H9 (cell line): ENCODE data around the gene FADS2. TPM values are rescaled to one million over a fixed set of nuclear protein-coding genes. Genes with fewer than 3 reads are reported as not detected.

Source experiments
- DNase-seq: peaks from one replicate; pipeline ENCODE4 v3.0.0-alpha.2; 2017
- H2AFZ ChIP-seq: one replicate; pipeline ENCODE4 v1.6.1; 2013; ENCODE audit warnings: mild to moderate bottlenecking, low read length, control low read depth, moderate library complexity
- H2AK5ac ChIP-seq: 2 replicates; pipeline ENCODE4 v1.6.1; 2013; ENCODE audit warnings: low read length, control low read depth, mixed read lengths; ENCODE audit not compliant: insufficient read length
- H2BK120ac ChIP-seq: one replicate; pipeline ENCODE4 v1.6.1; 2013; ENCODE audit warnings: low read depth, mild to moderate bottlenecking, low read length, control low read depth, inconsistent platforms; ENCODE audit not compliant: poor library complexity, severe bottlenecking
- H2BK12ac ChIP-seq: 2 replicates; pipeline ENCODE4 v1.6.1; 2013; ENCODE audit warnings: low read length, control low read depth, mixed read lengths, low read depth; ENCODE audit not compliant: insufficient read length
- H2BK15ac ChIP-seq: 2 replicates; pipeline ENCODE4 v1.6.1; 2013; ENCODE audit warnings: low read depth, low read length, control low read depth
- H2BK20ac ChIP-seq: one replicate; pipeline ENCODE4 v1.6.1; 2013; ENCODE audit warnings: low read depth, mild to moderate bottlenecking, low read length, control low read depth, inconsistent platforms; ENCODE audit not compliant: poor library complexity, severe bottlenecking
- H2BK5ac ChIP-seq: 2 replicates; pipeline ENCODE4 v1.6.1; 2013; ENCODE audit warnings: low read length, control low read depth, mixed read lengths; ENCODE audit not compliant: insufficient read length
- H3K14ac ChIP-seq: 2 replicates; pipeline ENCODE4 v1.6.1; 2013; ENCODE audit warnings: low read length, control low read depth; ENCODE audit not compliant: insufficient read depth
- H3K18ac ChIP-seq: 2 replicates; pipeline ENCODE4 v1.6.1; 2013; ENCODE audit warnings: low read depth, mild to moderate bottlenecking, mixed read lengths, low read length, control low read depth; ENCODE audit not compliant: insufficient read length
- H3K23ac ChIP-seq: 2 replicates; pipeline ENCODE4 v1.6.1; 2013; ENCODE audit warnings: low read length, control low read depth, mixed read lengths, low read depth; ENCODE audit not compliant: insufficient read length
- H3K23me2 ChIP-seq: 2 replicates; pipeline ENCODE4 v1.6.1; 2013; ENCODE audit warnings: low read depth, mild to moderate bottlenecking, mixed read lengths, low read length, control low read depth; ENCODE audit not compliant: insufficient read length, poor library complexity, severe bottlenecking
- H3K27ac ChIP-seq: 2 replicates; pipeline ENCODE4 v1.5.1; 2013; ENCODE audit warnings: low read length, control low read depth, mixed read lengths, low read depth; ENCODE audit not compliant: insufficient read length
- H3K27me3 ChIP-seq: 2 replicates; pipeline ENCODE4 v1.6.1; 2013; ENCODE audit warnings: low read length, control low read depth, inconsistent platforms; ENCODE audit not compliant: insufficient read depth
- H3K4ac ChIP-seq: 2 replicates; pipeline ENCODE4 v1.6.1; 2013; ENCODE audit warnings: low read depth, mild to moderate bottlenecking, control low read depth, inconsistent platforms, low read length, moderate library complexity
- H3K4me1 ChIP-seq: 2 replicates; pipeline ENCODE4 v1.6.1; 2013; ENCODE audit warnings: low read length, control low read depth, inconsistent platforms; ENCODE audit not compliant: insufficient read depth
- H3K4me2 ChIP-seq: 2 replicates; pipeline ENCODE4 v1.6.1; 2013; ENCODE audit warnings: low read length, control low read depth, mixed read lengths; ENCODE audit not compliant: insufficient read length, insufficient read depth
- H3K56ac ChIP-seq: 2 replicates; pipeline ENCODE4 v1.6.1; 2013; ENCODE audit warnings: low read depth, mild to moderate bottlenecking, mixed read lengths, low read length, control low read depth; ENCODE audit not compliant: insufficient read length
- H3K79me1 ChIP-seq: 2 replicates; pipeline ENCODE4 v1.6.1; 2013; ENCODE audit warnings: low read depth, mild to moderate bottlenecking, moderate library complexity, low read length, control low read depth, inconsistent platforms; ENCODE audit not compliant: insufficient read depth, poor library complexity, severe bottlenecking
- H3K79me2 ChIP-seq: 2 replicates; pipeline ENCODE4 v1.6.1; 2013; ENCODE audit warnings: low read length, control low read depth, inconsistent platforms; ENCODE audit not compliant: insufficient read depth
- H3K9ac ChIP-seq: 2 replicates; pipeline ENCODE4 v1.6.1; 2013; ENCODE audit warnings: low read length, control low read depth, mixed read lengths; ENCODE audit not compliant: insufficient read length; ENCODE audit errors: extremely low read depth
- H3K9me3 ChIP-seq: one replicate; pipeline ENCODE4 v1.6.1; 2013; ENCODE audit warnings: low read depth, low read length, inconsistent platforms; ENCODE audit not compliant: control insufficient read depth
- H3T11ph ChIP-seq: one replicate; pipeline ENCODE4 v1.6.1; 2013; ENCODE audit warnings: mild to moderate bottlenecking, low read length, control low read depth, inconsistent platforms
- H4K20me1 ChIP-seq: one replicate; pipeline ENCODE4 v1.6.1; 2013; ENCODE audit not compliant: control insufficient read depth, insufficient read length, insufficient read depth
- H4K5ac ChIP-seq: 2 replicates; pipeline ENCODE4 v1.6.1; 2013; ENCODE audit warnings: low read depth, mild to moderate bottlenecking, mixed read lengths, low read length, control low read depth; ENCODE audit not compliant: insufficient read length
- H4K8ac ChIP-seq: replicated peaks from 2 replicates; pipeline ENCODE4 v1.6.1; 2013; ENCODE audit warnings: low read length, control low read depth, mixed read lengths, low read depth; ENCODE audit not compliant: insufficient read length
- H4K91ac ChIP-seq: 2 replicates; pipeline ENCODE4 v1.6.1; 2013; ENCODE audit warnings: low read depth, mild to moderate bottlenecking, moderate library complexity, mixed read lengths, low read length, control low read depth; ENCODE audit not compliant: insufficient read length
- H3K27ac Mint-ChIP-seq, 3 experiments: 2 replicates in 2 of 3; 3 replicates in 1 of 3; pipeline ENCODE4 v1.8.0; 2020 to 2021; ENCODE audit warnings: mixed read lengths in 3 of 3, mild to moderate bottlenecking in 1 of 3, moderate library complexity in 1 of 3
- H3K27me3 Mint-ChIP-seq: 2 replicates; pipeline ENCODE4 v1.8.0; 2021; ENCODE audit warnings: low read depth, mild to moderate bottlenecking, moderate library complexity, mixed read lengths
- H3K36me3 Mint-ChIP-seq, 3 experiments: 2 replicates in 2 of 3; 3 replicates in 1 of 3; pipeline ENCODE4 v1.8.0; 2020 to 2021; ENCODE audit warnings: low read depth in 3 of 3, mixed read lengths in 3 of 3; ENCODE audit not compliant: insufficient read depth in 1 of 3
- H3K4me1 Mint-ChIP-seq, 2 experiments: 2 replicates each; pipeline ENCODE4 v1.8.0; 2020; ENCODE audit warnings: mixed read lengths in 2 of 2
- H3K4me3 Mint-ChIP-seq, 2 experiments: 2 replicates in 1 of 2; 3 replicates in 1 of 2; pipeline ENCODE4 v1.8.0; 2020 to 2021; ENCODE audit warnings: mild to moderate bottlenecking in 2 of 2, mixed read lengths in 2 of 2, moderate library complexity in 1 of 2
- H3K9me3 Mint-ChIP-seq, 2 experiments: 2 replicates in 1 of 2; 3 replicates in 1 of 2; pipeline ENCODE4 v1.8.0; 2020; ENCODE audit warnings: mild to moderate bottlenecking in 2 of 2, mixed read lengths in 2 of 2, moderate library complexity in 1 of 2
- WGBS: extraction: QIAGEN DNeasy Blood & Tissue Kit; methylation state at CpG from one replicate; pipeline ENCODE4 v1.1.7; 2013; ENCODE audit warnings: missing lambda C conversion rate, low lambda C conversion rate, mixed read lengths; ENCODE audit not compliant: insufficient read length; ENCODE audit errors: extremely low coverage; 5-methylcytosine and 5-hydroxymethylcytosine counted together
- total RNA-seq: library from RNA; stranded (reverse); gene quantifications from 2 replicates; pipeline ENCODE4 v1.2.1, GENCODE V29; 2021
- TF ChIP-seq, protein P1 (sequence below): fragments of 200-600 bp; sonication (generic); conservative IDR thresholded peaks from 3 replicates; pipeline ENCODE4 v1.8.0; 2021; ENCODE audit warnings: antibody characterized with exemption, mild to moderate bottlenecking

The FADS2 gene
- total RNA-seq, 1 experiment from 2014 or later, result 322 TPM

DNA sequence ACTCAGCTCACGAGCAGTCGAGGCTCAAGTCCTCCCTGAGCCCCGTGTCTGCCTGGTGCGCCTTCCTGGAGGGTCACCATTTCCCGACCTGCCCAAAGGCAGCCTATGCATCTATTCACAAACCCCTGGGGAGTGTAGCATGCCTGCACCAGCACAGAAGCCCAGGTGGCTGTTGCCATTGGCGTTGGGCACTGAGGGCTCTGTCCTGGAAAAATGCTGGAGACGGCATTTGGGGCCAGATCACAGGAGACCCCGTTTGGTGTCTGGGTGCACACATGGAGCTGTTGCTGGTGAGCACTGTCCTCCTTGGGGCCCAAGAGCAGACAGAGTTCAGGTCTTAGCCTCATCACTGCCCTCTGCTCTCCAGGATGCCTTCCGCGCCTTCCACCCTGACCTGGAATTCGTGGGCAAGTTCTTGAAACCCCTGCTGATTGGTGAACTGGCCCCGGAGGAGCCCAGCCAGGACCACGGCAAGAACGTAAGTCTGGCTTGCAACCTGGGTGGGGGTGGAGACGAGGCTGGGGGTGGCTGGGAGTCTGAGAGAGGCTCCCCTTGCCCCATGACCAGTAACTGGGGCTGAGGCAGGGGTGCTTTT, 9.4 kb downstream of the FADS2 start:
- TF ChIP-seq, protein P1, sequence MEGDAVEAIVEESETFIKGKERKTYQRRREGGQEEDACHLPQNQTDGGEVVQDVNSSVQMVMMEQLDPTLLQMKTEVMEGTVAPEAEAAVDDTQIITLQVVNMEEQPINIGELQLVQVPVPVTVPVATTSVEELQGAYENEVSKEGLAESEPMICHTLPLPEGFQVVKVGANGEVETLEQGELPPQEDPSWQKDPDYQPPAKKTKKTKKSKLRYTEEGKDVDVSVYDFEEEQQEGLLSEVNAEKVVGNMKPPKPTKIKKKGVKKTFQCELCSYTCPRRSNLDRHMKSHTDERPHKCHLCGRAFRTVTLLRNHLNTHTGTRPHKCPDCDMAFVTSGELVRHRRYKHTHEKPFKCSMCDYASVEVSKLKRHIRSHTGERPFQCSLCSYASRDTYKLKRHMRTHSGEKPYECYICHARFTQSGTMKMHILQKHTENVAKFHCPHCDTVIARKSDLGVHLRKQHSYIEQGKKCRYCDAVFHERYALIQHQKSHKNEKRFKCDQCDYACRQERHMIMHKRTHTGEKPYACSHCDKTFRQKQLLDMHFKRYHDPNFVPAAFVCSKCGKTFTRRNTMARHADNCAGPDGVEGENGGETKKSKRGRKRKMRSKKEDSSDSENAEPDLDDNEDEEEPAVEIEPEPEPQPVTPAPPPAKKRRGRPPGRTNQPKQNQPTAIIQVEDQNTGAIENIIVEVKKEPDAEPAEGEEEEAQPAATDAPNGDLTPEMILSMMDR, result no peak
- Histone ChIP-seq H3T11ph (no peak overlapping the region), H3K4ac (no peak overlapping the region), H2BK120ac (no peak overlapping the region), H3K4me1 (peaks cover 8% of the 10 kb centered on the region; the same call in 1 of the 2 replicates), H3K27me3 (no peaks in the 10 kb centered on the region), H4K5ac (no peak overlapping the region), H4K20me1 (peaks cover 3% of the 10 kb centered on the region), H3K79me2 (peaks cover 3% of the 10 kb centered on the region; the same call in 1 of the 2 replicates), H3K23me2 (no peaks in the 10 kb centered on the region), H3K9me3 (no peaks in the 10 kb centered on the region), H2BK5ac (no peak overlapping the region), H3K79me1 (peaks cover 2% of the 10 kb centered on the region), H2BK20ac (no peak overlapping the region), H3K9ac (no peak overlapping the region), H3K56ac (no peak overlapping the region), H2BK12ac (no peak overlapping the region), H3K4me2 (no peak overlapping the region), H2BK15ac (no peak overlapping the region), H4K91ac (no peak overlapping the region), H2AFZ (no peak overlapping the region), H3K14ac (no peak overlapping the region), H4K8ac (no peak overlapping the region), H3K23ac (no peak overlapping the region), H2AK5ac (no peak overlapping the region), H3K18ac (peak overlapping the region; percentile 16), H3K27ac (no peak overlapping the region)
- WGBS, result no CpG with 5 or more reads among the region's 15 CpGs
- H3K36me3 Mint-ChIP-seq, result peaks cover 54 to 76% (median 74%) of the 10 kb centered on the region in 3 experiments
- no peak for DNase-seq
- H3K4me3 Mint-ChIP-seq, result no peak overlapping the region
- H3K9me3 Mint-ChIP-seq, result no peaks in the 10 kb centered on the region
- H3K4me1 Mint-ChIP-seq, result peaks cover 30 to 32% of the 10 kb centered on the region in 2 experiments
- no peaks in the 10 kb centered on the region for H3K27me3 Mint-ChIP-seq
- peak overlapping the region; percentile 18 to 75 (median 64); a peak in 3 of 7 replicates for H3K27ac Mint-ChIP-seq
